Fibroblast of the aortic adventitia (primary cell): ENCODE data around the gene MAL. TPM values are rescaled to one million over a fixed set of nuclear protein-coding genes. Genes with fewer than 3 reads are reported as not detected.

Experiments
- DNase-seq: peaks from one replicate; pipeline ENCODE4 v3.0.0-alpha.2; 2010; ENCODE audit warnings: low read depth
- H3K4me3 ChIP-seq: 2 replicates; pipeline ENCODE4 v1.5.1; 2011; ENCODE audit warnings: low read depth, mild to moderate bottlenecking, control low read depth, low read length, moderate library complexity
- CTCF ChIP-seq: IDR thresholded peaks from 2 replicates; pipeline ENCODE4 v1.5.1; 2011; ENCODE audit warnings: mild to moderate bottlenecking, low read length, control low read depth, inconsistent platforms; ENCODE audit not compliant: insufficient read depth
- total RNA-seq: library from RNA; depleted of rRNA; stranded (reverse); fragments of >200 nt; gene quantifications from 2 replicates; pipeline ENCODE4 v1.2.3, GENCODE V29; 2012; ENCODE audit warnings: low replicate concordance

Gene MAL
- total RNA-seq, 1 donor: not detected

- no peak for TF ChIP-seq CTCF
- H3K4me3 ChIP-seq: no peak overlapping the region
- no peak for DNase-seq
These were observed 33.1 kb upstream of the MAL start for GRCh38 chr2:94992360-94992759.

DNA sequence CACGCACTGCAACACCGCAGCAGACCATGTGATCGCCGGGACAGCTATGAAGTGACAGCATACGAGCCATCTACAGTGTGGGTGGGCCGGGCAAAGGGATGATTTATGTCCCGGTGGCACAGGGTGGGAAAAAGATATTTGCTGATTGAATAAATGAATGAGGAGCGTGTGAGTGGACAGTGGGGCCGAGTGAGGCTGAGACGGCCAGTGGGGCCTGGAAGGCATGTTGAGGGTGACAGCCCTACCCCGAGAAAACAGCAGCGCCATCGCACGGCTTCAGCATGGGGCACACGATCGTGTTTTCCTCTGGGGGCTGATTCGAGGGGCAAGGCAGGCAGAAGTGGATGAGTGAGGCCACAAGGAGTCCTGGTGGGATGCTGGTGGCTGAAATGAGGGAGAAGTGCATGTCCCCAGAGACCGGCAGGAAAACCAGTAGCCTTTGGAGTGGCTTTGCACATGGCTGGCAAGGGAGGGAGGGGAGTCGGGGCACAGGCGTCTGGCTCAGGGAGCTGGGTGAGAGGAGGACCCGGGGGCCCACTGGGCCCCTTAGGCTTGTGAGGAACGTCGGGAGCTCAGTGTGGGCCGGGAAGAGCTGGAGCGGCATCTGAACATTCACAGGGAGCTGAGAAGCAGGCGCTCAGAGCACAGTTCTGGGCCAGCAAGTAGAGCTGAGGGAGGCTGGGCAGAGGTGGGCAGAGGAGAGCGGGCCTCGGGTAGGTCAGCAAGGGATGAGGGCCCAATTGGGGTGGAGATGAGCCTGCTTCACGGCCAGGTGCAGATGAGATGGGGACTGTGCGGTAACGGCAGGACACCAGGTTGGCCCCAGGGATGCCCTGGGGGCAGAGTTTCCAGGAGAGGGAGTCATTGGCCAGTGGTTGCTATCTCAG, 32.1 kb upstream of the MAL start:
- H3K4me3 ChIP-seq: no peak overlapping the region
- TF ChIP-seq CTCF: no peak
- no peak for DNase-seq

- no peak for DNase-seq
- H3K4me3 ChIP-seq: no peak overlapping the region
- no peak for TF ChIP-seq CTCF
These were observed 31.2 kb upstream of the MAL start for GRCh38 chr2:94994063-94994913.

DNA sequence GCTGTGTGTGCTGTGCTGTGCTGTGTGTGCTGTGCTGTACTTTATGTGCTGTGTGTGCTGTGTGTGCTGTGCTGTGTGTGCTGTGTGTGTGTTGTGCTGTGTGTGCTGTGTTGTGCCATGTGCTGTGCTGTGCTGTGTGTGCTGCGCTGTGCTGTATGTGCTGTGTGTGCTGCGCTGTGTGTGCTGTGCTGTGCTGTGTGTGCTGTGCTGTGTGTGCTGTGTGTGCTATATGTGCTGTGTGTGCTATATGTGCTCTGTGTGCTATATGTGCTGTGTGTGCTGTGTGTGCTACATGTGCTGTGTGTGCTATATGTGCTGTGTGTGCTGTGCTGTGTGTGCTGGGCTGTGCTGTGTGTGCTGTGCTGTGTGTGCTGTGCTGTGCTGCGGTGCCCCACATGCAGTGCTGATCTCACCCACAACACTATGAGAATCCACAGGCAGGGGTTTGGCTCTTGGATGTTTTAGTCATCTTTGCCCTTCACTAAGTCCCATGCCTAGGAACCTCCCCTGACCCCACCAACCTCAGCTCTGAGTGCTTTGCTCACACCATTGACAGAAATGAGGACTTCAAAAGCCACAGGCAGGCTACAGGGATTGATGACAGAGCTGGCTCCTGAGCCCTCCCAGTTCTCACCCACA, 30.5 kb upstream of the MAL start:
- no peak for DNase-seq
- no peak overlapping the region for H3K4me3 ChIP-seq
- no peak for TF ChIP-seq CTCF

DNA sequence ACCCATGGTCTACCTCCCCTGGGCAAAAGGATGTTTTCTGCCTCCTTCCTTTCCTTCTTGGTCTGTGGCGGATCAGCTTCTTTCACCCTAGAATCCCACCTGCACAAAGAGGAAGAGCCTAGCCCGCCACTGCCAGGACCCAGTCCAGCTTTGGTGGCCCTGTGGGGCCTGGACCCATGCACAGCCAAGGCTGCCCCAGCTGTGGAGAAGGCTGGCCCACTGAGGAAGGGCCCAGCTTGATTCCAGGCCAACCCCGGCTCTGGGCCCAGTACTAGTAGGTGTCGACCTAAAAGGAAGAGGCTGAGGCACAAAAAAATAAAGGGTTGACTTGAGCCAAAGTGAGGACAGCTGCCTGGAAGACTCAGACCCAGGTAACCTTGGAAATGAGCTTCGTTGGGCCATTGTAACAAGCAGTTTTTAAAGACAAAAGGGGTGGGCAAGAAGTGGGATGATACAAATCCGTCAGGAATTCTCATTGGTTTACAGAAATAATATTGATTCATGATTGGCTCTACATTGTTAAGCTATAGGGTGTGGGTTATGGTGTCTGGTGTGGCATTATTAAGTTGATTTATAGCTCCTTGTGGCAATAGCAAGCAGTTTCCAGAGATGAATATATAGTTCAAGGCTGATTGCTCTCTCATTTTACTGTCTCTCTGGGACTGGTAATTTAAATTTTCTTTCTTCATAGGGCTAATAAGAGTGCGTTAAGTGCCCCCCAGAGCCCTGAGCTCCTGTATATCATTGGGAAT, 29.8 kb upstream of the MAL start:
- no peak for TF ChIP-seq CTCF
- DNase-seq: no peak
- no peak overlapping the region for H3K4me3 ChIP-seq

GRCh38 chr2:94996305-94997100, 29.0 kb upstream of the MAL start:
- no peak for DNase-seq
- no peak for TF ChIP-seq CTCF

More at GRCh38 chr2:94996305-94997100, 29.0 kb upstream of the MAL start:
- H3K4me3 ChIP-seq: no peak overlapping the region
